ENCODE results near the gene B4GALNT3.

The B4GALNT3 gene

DNA sequence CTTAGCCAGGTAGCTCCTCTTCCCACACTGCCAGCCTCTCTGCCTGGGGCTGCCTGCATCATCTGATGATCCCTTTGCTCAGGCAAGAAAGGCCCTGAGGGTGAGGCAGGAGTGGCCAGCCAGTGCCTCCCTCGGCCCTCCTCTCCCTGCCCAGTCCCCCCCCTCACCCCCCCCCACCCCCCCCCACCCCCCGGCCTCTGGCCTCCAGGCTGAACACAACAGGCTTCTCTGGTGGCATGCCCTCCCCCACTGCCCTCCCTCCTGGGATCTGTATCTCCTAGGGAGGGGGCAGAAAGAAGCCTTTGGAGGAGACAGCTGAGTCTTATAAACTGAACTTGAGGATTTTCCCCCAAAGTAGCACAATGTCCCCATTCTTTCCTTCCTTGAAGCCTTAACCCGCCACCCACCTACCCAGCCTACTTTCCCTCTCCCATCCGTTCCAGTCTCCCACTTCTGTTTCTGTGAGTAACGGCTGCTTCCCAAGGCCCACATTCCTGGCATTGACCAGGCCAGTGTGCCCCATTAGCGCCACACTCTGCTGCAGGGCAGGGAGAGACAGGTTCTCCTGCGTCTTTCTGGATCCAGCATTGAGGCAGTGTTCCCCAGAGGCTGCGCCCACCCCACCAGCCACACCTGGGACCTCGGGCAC, 82.1 kb downstream of the B4GALNT3 start:
- no peak for DNase-seq

DNA sequence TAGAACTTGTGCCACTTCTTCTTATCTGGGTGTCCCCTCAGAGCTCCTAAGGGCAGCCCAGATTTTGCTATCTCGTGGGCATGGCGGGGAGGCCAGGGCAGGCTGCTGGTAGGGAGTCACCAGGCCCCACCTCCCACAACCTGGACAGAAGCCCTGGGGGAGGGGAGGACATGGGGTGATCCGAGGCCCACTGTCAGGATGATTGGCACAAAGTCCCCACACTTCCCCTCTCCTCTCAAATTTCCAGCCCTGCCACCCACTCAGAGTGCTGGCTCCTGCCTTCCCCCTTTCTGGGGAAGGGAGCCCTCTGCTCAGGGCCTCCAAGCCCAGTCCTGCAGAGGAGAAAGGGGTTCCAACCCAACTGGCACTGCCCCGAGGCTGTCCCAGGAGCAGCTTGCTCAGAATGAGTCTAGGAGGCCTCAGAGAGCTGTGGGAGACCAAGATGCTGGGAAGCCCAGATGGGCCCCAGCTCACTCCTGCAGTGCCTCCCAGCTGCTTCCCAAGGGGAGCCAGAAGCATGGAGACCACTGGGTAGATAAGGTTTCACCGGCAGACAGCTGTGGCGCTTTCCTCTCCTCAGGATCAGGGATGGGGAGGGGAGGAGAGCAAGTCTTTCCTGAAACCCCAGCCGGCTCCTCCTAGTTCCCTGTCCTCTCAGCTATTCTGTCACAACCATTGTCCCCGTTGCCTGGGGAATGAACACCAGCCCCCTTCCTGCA, 82.8 kb downstream of the B4GALNT3 start:
- DNase-seq: no peak

DNA sequence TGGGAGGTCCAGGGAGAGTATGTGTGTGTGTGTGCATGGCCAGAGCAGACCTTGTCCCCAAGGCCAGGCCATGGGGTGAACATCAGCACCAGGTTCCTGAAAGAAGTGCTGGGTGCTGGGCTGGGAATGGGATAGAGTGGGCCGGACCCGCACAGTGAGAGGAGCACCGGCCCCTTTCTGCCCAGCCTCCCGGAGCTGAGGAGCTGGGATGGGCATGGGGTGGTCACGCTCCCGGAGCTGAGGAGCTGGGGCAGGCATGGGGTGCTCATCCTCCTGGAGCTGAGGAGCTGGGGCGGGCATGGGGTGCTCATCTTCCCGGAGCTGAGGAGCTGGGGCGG, 83.3 kb downstream of the B4GALNT3 start:
- DNase-seq: no peak

DNA sequence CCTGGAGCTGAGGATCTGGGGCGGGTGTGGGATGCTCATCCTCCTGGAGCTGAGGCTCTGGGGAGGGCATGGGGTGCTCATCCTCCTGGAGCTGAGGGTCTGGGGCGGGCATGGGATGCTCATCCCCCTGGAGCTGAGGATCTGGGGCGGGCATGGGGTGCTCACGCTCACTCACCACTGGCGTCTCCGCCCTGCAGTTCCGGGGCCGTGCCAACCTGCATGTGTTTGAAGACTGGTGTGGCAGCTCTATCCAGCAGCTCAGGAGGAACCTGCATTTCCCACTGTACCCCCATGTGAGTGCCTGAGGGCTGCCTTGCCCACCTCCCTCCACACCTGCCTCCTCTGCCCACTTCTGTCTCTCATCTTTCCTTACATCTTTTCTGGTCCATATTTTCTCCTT, 84.4 kb downstream of the B4GALNT3 start:
- DNase-seq: no peak

DNA sequence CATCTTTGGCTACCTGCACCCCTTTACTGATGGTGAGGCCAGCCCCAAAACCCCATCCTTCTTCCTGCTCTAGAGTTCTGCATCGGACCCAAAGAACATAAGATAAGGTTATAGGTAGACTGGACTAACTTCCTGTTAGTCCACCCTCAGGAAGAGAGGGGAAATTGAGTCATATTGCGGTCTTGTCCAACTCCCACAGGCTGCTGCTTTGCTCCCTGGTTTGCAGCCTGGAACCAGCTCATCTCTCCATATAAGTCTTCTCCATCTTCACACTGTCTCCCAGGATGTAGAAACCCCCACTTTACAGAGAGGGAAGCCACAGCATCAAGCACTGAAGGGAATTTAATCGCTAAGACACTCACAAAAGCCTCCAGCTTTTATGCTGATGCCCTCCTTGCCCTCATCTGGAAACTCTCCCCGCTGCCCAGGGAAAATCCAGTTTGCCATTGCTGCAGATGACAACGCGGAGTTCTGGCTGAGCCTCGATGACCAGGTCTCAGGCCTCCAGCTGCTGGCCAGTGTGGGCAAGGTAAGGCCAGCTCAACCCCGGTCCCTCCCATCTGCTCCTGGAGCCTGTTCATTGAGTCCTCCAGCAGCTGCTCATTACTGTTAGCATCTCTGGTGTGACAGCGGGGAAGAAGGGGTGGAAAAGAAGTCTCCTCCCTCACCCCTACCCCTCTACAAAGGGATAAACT, 85.3 kb downstream of the B4GALNT3 start:
- DNase-seq: no peak

DNA sequence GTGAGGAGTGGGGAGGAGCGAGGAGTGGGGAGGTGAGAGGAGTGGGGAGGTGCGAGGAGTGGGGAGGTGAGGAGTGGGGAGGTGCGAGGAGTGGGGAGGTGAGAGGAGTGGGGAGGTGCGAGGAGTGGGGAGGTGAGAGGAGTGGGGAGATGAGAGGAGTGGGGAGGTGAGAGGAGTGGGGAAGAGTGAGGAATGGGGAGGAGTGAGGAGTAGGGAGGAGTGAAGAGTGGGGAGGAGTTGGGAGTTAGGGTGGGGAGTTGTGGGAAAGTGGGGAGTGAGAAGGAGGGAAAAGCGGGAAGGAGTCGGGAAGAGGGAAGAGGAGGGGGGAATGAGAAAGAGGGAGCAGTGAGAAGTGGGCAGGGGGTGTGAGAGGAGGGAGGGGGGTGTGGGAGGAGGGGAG, 86.1 kb downstream of the B4GALNT3 start:
- DNase-seq: no peak

GRCh38 chr12:546265-546919, 86.7 kb downstream of the B4GALNT3 start:
- DNase-seq: no peak

DNA sequence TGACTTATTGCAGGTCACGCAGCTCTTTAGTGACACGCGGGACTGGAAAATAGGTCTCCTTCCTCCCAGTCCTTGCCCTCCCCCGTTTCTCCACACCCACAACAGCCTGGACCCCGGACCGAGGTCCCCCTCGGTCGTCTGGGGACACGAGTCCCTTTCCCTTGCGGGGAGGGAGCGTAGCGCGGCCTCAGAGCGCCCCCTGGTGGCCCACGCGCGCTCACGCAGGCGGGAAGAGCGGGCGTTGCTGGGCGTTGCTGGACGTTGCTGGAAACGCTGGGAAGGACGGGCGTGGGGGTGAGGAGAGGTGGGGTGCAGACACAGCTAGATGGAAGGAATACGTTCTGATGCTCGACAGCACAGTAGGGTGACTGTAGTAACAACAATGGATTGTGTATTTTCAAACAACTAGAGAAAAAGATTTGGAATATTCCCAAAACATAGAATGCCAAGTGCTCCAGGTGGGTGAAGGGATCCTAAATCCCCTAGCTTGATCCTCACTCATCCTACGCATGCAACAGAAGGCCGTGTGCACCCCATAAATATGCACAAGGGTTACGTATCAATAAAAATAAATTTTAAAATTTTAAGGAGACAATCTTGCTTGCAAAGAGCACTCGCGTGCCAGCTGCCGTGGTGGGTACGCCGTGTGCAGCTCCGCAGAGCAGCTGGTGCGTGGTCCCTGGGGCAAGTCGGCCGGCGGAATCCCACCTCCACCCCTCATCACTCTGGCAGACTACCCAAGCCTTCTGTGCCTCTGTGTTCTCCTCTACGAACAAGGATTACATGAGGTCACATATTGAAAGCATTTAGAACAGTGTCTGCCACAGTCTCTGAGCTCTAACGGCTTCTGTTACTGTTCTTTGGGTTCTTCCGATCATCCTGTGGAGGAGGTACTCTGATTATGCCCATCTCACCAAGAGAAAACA, 87.4 kb downstream of the B4GALNT3 start:
- peak; percentile 42 for DNase-seq

DNA sequence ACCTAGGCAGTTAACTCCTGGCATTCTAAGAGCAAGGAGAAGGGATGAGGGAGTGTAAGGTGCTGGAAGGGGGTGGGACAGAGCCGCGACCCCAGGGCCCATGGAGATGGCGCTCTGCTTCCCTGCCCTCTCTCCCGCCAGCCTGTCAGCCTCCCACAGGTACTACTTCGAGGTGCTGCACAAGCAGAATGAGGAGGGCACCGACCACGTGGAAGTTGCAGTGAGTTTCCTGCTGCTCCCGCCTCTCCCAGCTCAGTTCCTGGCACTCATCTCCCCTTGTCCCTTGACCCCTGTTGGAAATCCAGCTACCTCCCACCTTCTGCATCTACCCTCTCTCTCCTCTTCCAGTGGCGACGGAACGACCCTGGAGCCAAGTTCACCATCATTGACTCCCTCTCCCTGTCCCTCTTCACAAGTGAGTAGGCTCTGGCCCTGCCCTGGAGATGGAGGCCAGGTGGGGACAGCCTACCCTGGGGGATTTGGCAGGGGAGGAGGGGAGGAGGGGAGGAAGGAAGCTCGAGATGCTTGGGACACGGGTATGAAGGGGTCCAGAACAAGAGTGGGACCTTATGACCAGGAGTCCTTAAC, 88.2 kb downstream of the B4GALNT3 start:
- no peak for DNase-seq

DNA sequence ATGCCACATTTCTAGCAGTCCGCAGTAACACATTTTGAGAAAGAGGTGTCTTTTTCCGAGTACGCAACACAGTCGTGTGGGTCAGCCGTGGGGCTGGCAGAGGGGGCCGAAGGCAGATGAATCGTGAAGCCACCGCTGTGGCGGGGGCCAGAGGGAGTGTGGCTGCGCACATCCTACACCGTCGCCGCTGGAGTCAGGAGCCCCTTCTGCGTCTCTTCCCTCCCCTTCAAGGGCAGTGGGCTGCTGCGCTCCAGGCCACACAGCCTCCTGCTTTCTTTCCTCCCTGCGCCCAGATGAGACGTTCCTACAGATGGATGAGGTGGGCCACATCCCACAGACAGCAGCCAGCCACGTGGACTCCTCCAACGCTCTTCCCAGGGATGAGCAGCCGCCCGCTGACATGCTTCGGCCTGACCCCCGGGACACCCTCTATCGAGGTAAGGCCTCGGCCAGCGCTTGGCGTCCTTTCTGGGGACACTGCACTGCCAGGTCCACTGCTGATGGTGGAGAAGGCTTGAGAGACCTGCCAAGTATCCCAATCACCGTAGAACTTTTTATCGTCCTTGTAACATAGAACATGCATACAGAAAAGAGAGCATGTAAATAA, 89.8 kb downstream of the B4GALNT3 start:
- DNase-seq: no peak

GRCh38 chr12:550473-551260, 90.9 kb downstream of the B4GALNT3 start:
- no peak for DNase-seq

DNA sequence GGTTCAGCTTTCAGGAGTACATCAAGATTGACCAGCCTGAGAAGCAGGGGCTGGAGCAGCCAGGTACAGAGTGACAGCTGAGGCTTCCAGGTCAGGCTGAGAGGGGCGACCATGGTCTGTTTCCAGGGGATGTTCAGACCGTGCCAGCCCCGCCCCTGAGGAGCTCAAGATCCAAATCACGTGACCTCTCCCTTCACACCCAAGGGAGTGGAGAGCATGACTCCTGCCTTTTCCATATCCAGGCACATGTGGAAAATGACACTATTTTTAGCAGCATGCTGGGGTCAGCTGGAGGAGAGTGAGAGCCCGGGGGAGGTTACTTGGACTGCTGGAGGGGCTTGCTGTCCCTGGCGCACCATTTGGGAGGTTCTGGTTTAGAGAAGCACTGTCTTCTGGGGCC, 92.7 kb downstream of the B4GALNT3 start:
- DNase-seq: no peak

DNA sequence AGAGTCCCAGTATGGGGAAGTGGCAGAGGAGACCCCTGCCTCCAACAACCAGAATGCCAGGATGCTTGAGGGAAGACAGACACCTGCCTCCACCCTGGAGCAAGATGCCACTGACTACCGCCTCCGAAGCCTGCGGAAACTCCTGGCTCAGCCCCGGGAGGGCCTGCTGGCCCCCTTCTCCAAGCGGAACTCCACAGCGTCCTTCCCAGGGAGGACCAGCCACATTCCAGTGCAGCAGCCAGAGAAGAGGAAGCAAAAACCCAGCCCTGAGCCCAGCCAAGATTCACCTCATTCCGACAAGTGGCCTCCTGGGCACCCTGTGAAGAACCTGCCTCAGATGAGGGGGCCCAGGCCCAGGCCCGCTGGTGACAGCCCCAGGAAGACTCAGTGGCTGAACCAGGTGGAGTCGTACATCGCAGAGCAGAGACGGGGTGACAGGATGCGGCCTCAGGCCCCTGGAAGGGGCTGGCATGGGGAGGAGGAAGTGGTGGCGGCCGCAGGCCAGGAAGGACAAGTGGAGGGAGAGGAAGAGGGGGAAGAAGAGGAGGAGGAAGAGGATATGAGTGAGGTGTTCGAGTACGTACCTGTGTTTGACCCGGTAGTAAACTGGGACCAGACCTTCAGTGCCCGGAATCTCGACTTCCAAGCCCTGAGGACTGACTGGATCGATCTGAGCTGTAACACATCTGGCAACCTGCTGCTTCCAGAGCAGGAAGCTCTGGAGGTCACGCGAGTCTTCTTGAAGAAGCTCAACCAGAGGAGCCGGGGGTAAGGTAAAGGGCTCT, 93.7 kb downstream of the B4GALNT3 start:
- DNase-seq: no peak

DNA sequence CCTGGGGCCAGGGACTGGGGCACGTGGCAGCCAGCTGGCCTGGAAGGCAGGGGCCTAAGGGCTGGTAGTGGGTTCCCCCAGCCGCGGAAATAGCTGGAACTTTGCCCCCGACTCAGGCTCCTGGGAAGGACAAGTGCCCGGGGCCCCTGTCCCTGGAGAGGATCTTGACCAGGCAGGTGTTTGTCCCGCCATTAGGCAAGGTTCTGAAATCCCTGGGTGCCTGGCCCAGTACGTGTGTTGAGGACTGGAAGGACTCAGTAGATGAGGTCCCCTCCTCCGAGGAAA, 94.2 kb downstream of the B4GALNT3 start:
- no peak for DNase-seq

GRCh38 chr12:556498-556897, 96.8 kb downstream of the B4GALNT3 start:
- DNase-seq: no peak

- DNase-seq: no peak
Observed at GRCh38 chr12:558580-558979, 98.8 kb downstream of the B4GALNT3 start.

DNA sequence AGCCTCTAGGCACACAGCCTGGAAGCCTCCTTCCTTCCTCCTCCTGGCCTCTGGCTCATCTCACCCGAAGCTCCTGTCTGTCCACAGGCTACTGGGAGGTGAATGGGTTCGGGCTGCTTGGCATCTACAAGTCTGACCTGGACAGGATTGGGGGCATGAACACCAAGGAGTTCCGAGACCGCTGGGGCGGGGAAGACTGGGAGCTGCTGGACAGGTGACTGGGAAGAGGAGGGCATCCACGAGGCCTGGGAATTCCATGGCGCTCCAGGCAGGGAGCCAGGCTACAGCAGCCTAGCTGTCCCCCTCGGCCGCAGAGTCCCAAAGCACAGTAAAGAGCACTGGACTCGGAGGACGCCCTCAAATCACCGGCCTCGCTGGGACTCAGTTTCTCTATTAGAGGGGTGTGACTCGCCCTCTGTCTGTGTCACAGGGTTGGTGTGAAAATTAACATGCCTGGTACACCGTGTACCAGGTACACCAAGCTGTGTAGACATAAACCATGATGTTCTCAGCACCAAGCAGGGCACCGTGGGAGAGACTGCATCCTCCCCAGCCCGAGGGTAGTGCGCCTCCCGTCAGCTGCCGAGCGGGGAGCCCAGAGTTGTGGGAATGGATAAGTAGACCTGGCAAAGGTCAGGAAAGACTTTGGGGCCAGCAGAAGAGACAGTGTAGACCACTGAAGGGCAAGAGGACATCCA, 99.6 kb downstream of the B4GALNT3 start:
- DNase-seq: no peak

DNA sequence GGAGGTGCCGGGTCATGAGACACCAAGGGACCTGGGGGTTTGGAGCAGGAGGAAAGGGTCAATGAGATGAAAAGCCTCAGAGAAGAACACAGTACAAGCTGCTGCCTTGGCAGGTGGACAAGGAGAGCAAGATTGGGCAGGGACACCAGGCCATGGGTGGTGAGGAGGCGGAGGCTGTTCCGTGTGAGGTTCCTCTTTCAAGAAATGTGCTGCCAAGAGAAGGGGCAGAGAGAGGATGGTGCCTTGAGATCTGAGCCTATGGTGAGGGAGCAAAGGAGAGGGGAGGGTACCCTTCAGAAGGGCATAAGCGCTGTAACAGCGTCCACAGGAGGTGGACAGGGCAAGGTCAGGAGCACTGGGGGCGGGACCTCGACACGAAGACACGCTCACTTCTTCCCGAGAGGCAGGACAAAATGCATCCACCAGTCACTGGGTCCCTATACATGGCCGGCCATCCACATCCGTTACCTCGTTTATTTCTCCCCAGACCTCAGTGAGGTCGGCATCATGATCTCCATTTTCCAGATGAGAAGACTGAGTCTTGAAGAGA, 100.2 kb downstream of the B4GALNT3 start:
- DNase-seq: no peak

- no peak for DNase-seq
Observed at GRCh38 chr12:560691-561390, 101.1 kb downstream of the B4GALNT3 start.

Data from CD4-positive, alpha-beta T cell treated with Interleukin-4 for 4 hours (primary cell).